Measurements from ENCODE around the gene DNAJC4. TPM values are rescaled to one million over a fixed set of nuclear protein-coding genes. Genes with fewer than 3 reads are reported as not detected.

DNAJC4 gene
- total RNA-seq, 1 experiment from 2014 or later, result 26.0 TPM

GRCh38 chr11:64269540-64270220 lies 39.3 kb downstream of the DNAJC4 start (continued):
- TF ChIP-seq IRF1 (CRISPR knock-in tag; IDR thresholded peaks at IDR 0.05), result no peak
- no peak for TF ChIP-seq ATF1 (CRISPR knock-in tag; IDR thresholded peaks at IDR 0.05)
- TF ChIP-seq ZNF219 (CRISPR knock-in tag; IDR thresholded peaks at IDR 0.05; ENCODE audit: borderline replicate concordance), result no peak
- TF ChIP-seq TEAD4 (CRISPR knock-in tag; IDR thresholded peaks at IDR 0.05), result no peak
- TF ChIP-seq, protein P1, sequence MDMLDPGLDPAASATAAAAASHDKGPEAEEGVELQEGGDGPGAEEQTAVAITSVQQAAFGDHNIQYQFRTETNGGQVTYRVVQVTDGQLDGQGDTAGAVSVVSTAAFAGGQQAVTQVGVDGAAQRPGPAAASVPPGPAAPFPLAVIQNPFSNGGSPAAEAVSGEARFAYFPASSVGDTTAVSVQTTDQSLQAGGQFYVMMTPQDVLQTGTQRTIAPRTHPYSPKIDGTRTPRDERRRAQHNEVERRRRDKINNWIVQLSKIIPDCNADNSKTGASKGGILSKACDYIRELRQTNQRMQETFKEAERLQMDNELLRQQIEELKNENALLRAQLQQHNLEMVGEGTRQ (CRISPR knock-in tag; IDR thresholded peaks at IDR 0.05), result 0 out of 2 replicates have a peak, but pooled peaks have one; percentile 41
- TF ChIP-seq JUN (CRISPR knock-in tag; IDR thresholded peaks at IDR 0.05), result no peak
- no peak for TF ChIP-seq ZNF425 (CRISPR knock-in tag; conservative IDR thresholded peaks at IDR 0.05)
- peak; percentile 81; the same call in 1 of the 2 replicates for TF ChIP-seq ELF4 (CRISPR knock-in tag; IDR thresholded peaks at IDR 0.05; ENCODE audit: low read depth)
- TF ChIP-seq, protein P2, sequence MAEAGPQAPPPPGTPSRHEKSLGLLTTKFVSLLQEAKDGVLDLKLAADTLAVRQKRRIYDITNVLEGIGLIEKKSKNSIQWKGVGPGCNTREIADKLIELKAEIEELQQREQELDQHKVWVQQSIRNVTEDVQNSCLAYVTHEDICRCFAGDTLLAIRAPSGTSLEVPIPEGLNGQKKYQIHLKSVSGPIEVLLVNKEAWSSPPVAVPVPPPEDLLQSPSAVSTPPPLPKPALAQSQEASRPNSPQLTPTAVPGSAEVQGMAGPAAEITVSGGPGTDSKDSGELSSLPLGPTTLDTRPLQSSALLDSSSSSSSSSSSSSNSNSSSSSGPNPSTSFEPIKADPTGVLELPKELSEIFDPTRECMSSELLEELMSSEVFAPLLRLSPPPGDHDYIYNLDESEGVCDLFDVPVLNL (CRISPR knock-in tag; IDR thresholded peaks at IDR 0.05; ENCODE audit: borderline replicate concordance, low read depth), result 0 out of 2 replicates have a peak, but pooled peaks have one; percentile 1
- TF ChIP-seq STAT6 (CRISPR knock-in tag; conservative IDR thresholded peaks at IDR 0.05; ENCODE audit: low read depth), result no peak
- TF ChIP-seq SMAD4 (CRISPR knock-in tag; IDR thresholded peaks at IDR 0.05), result no peak
- no peak for TF ChIP-seq ATF6 (CRISPR knock-in tag; IDR thresholded peaks at IDR 0.05)
- no peak for TF ChIP-seq SOX15 (CRISPR knock-in tag; IDR thresholded peaks at IDR 0.05)
- TF ChIP-seq PRRX2 (CRISPR knock-in tag; IDR thresholded peaks at IDR 0.05), result peak; percentile 76
- TF ChIP-seq CBFB (CRISPR knock-in tag; IDR thresholded peaks at IDR 0.05; ENCODE audit: low read depth), result 0 out of 2 replicates have a peak, but pooled peaks have one; percentile 41
- TF ChIP-seq, protein P3, sequence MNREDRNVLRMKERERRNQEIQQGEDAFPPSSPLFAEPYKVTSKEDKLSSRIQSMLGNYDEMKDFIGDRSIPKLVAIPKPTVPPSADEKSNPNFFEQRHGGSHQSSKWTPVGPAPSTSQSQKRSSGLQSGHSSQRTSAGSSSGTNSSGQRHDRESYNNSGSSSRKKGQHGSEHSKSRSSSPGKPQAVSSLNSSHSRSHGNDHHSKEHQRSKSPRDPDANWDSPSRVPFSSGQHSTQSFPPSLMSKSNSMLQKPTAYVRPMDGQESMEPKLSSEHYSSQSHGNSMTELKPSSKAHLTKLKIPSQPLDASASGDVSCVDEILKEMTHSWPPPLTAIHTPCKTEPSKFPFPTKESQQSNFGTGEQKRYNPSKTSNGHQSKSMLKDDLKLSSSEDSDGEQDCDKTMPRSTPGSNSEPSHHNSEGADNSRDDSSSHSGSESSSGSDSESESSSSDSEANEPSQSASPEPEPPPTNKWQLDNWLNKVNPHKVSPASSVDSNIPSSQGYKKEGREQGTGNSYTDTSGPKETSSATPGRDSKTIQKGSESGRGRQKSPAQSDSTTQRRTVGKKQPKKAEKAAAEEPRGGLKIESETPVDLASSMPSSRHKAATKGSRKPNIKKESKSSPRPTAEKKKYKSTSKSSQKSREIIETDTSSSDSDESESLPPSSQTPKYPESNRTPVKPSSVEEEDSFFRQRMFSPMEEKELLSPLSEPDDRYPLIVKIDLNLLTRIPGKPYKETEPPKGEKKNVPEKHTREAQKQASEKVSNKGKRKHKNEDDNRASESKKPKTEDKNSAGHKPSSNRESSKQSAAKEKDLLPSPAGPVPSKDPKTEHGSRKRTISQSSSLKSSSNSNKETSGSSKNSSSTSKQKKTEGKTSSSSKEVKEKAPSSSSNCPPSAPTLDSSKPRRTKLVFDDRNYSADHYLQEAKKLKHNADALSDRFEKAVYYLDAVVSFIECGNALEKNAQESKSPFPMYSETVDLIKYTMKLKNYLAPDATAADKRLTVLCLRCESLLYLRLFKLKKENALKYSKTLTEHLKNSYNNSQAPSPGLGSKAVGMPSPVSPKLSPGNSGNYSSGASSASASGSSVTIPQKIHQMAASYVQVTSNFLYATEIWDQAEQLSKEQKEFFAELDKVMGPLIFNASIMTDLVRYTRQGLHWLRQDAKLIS (CRISPR knock-in tag; IDR thresholded peaks at IDR 0.05; ENCODE audit: borderline replicate concordance), result peak; percentile 19; the same call in 1 of the 2 replicates
- no peak; the same call in 1 of the 2 replicates for TF ChIP-seq ESRRA (CRISPR knock-in tag; IDR thresholded peaks at IDR 0.05; ENCODE audit: borderline replicate concordance)
- 0 out of 2 replicates have a peak, but pooled peaks have one; percentile 19 for TF ChIP-seq TCF7 (CRISPR knock-in tag; IDR thresholded peaks at IDR 0.05; ENCODE audit: low read depth)
- TF ChIP-seq KAT7 (CRISPR knock-in tag; IDR thresholded peaks at IDR 0.05; ENCODE audit: borderline replicate concordance), result peak; percentile 58; the same call in 1 of the 2 replicates
- peak; percentile 99 for TF ChIP-seq SP1 (CRISPR knock-in tag; conservative IDR thresholded peaks at IDR 0.05)
- TF ChIP-seq ZNF281 (CRISPR knock-in tag; IDR thresholded peaks at IDR 0.05), result no peak

All from WTC11 (cell line).